Esophagus muscularis mucosa (tissue), 4 donors: ENCODE measurements around the gene GPR84. TPM values are rescaled to one million over a fixed set of nuclear protein-coding genes. Genes with fewer than 3 reads are reported as not detected.

ENCODE experiments used
- DNase-seq: peaks from one replicate; pipeline ENCODE4 v3.0.0-alpha.2; 2017; ENCODE audit errors: extremely low spot score
- H3K27ac ChIP-seq, 4 donors: fragments of 200-600 bp; sonication (generic); replicated peaks in 1 of 4; 1 replicate in 3 of 4; 2 replicates in 1 of 4; pipeline ENCODE4 v1.5.1; 2016 to 2019; ENCODE audit warnings: mild to moderate bottlenecking in 1 of 4
- H3K27me3 ChIP-seq, 4 donors: fragments of 200-600 bp; sonication (generic); one replicate each; pipeline versions ENCODE4 v1.5.1 to v1.6.0; 2016 to 2019
- H3K36me3 ChIP-seq, 4 donors: fragments of 200-600 bp; sonication (generic); one replicate each; pipeline ENCODE4 v1.5.1; 2016 to 2019
- H3K4me1 ChIP-seq, 4 donors: fragments of 200-600 bp; sonication (generic); one replicate each; pipeline ENCODE4 v1.5.1; 2016 to 2019
- H3K4me3 ChIP-seq, 4 donors: fragments of 200-600 bp; sonication (generic); 1 replicate in 2 of 4; 2 replicates in 2 of 4; pipeline ENCODE4 v1.5.1; 2016 to 2019; ENCODE audit warnings: mild to moderate bottlenecking in 4 of 4, moderate library complexity in 1 of 4
- H3K9me3 ChIP-seq, 4 donors: fragments of 200-600 bp; sonication (generic); 1 replicate in 3 of 4; 2 replicates in 1 of 4; pipeline ENCODE4 v1.5.1; 2016 to 2019
- EP300 ChIP-seq: sonication (generic); formaldehyde crosslinking; IDR thresholded peaks from one replicate; pipeline ENCODE4 v1.6.1; 2017; ENCODE audit warnings: antibody characterized with exemption
- POLR2A ChIP-seq: fragments of 450-650 bp; IDR thresholded peaks from one replicate; pipeline ENCODE4 v1.6.1; 2017; ENCODE audit warnings: antibody characterized with exemption, moderate library complexity, mild to moderate bottlenecking, low read depth
- POLR2AphosphoS5 ChIP-seq, 2 donors: sonication (generic); formaldehyde crosslinking; IDR thresholded peaks; one replicate each; pipeline ENCODE4 v1.6.1; 2017; ENCODE audit warnings: antibody characterized with exemption in 2 of 2
- WGBS: methylation state at CpG from one replicate; pipeline ENCODE4 v1.1.5; 2018; 5-methylcytosine and 5-hydroxymethylcytosine counted together
- intact Hi-C: fragments of 100-400 bp; cut with DNase I; formaldehyde crosslinking; loops from one replicate; pipeline ENCODE4 v1.15.1; 2023
- total RNA-seq, 4 donors: library from RNA; depleted of rRNA; stranded (reverse); fragments of >200 nt; gene quantifications; one replicate each; pipeline versions ENCODE4 v1.1.0 to v1.2.1, GENCODE V29; 2016
- TF ChIP-seq, protein P1 (sequence below), 3 experiments: fragments of 200-600 bp in 2 of 3; fragments of 450-650 bp in 1 of 3; sonication (generic) in 2 of 3; IDR thresholded peaks; one replicate each; pipeline ENCODE4 v1.5.1; 2017 to 2019; ENCODE audit warnings: antibody characterized with exemption in 3 of 3, mild to moderate bottlenecking in 2 of 3, moderate library complexity in 1 of 3

Gene GPR84
- total RNA-seq, 4 donors from 2014 or later, result 0.66 TPM; not detected in 3

DNA sequence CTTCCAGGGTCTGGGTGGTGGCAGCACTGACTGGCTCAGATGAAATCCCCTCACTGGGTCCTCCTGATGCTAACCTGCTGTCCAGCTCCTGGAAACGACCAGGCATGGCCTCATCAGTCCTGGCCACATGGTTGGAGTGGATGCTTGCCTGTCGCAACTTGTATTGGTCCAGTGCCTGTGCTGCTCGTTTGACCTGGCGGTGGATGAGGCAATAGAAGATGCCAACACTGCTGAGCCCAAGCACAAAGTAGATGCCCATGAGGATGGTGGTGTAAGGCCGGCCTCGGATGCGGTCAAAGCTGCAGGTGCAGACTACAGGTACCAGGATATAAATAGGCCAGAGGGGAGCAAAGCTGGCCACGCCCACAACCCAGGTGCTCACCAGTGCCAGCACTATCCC lies 1.2 kb downstream of the GPR84 start:
- TF ChIP-seq, protein P1, sequence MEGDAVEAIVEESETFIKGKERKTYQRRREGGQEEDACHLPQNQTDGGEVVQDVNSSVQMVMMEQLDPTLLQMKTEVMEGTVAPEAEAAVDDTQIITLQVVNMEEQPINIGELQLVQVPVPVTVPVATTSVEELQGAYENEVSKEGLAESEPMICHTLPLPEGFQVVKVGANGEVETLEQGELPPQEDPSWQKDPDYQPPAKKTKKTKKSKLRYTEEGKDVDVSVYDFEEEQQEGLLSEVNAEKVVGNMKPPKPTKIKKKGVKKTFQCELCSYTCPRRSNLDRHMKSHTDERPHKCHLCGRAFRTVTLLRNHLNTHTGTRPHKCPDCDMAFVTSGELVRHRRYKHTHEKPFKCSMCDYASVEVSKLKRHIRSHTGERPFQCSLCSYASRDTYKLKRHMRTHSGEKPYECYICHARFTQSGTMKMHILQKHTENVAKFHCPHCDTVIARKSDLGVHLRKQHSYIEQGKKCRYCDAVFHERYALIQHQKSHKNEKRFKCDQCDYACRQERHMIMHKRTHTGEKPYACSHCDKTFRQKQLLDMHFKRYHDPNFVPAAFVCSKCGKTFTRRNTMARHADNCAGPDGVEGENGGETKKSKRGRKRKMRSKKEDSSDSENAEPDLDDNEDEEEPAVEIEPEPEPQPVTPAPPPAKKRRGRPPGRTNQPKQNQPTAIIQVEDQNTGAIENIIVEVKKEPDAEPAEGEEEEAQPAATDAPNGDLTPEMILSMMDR (IDR thresholded peaks at IDR 0.05), result no peak
- TF ChIP-seq POLR2A, result no peak
- no peak for TF ChIP-seq POLR2AphosphoS5 (IDR thresholded peaks at IDR 0.05)
- TF ChIP-seq EP300, result no peak
- Histone ChIP-seq H3K36me3 (no peaks in the 10 kb centered on the region), H3K27ac (no peak overlapping the region), H3K9me3 (no peaks in the 10 kb centered on the region), H3K4me3 (no peak overlapping the region), H3K4me1 (peaks cover 17 to 26% (median 23%) of the 10 kb centered on the region in 4 donors), H3K27me3 (no peaks in the 10 kb centered on the region)
- no peak for DNase-seq
- WGBS, result 80% methylated on average over 8 of the region's 8 CpGs
- intact Hi-C loops, result loop anchor here (5.0 to 10.0 kb wide), 4 partner anchors 36 to 348 kb away; partner anchors contain the start of gene COPZ1

DNA sequence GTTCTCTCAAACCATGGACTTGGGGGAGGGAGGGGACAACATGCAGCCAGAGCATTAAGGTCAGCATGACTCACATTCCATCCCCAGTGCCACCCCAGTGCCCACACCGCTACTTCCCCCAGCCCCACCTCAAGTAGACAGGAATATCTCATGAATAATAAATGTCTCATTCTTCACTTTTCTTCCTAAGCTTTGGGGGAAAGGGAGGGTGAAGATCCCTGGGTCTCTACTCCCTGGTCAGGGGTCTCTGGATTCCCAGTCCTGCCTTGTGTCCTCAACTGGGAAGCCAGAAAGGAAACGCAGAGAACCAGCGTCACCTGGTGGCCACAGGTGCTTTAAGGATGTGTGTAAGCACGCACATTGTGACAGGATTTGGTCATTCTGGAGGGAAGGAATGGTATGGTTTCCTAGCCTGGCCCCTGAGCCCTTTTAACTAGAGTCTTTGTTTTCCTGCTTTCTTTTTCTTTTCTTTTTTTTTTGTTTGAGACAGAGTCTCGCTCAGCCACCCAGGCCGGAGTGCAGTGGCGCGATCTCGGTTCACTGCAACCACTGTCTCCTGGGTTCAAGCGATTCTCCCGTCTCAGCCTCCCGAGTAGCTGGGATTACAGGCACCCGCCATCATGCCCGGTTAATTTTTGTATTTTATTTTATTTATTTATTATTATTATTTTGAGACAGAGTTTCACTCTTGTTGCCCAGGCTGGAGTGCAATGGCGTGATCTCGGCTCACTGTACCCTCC lies 3.4 kb downstream of the GPR84 start:
- no peaks in the 10 kb centered on the region for H3K36me3 ChIP-seq
- H3K27me3 ChIP-seq, result no peaks in the 10 kb centered on the region
- 64% methylated on average over 16 of the region's 16 CpGs for WGBS
- DNase-seq, result no peak
- intact Hi-C loops, result loop anchor here (2.0 to 10.0 kb wide), 5 partner anchors 34 to 346 kb away; partner anchors contain the start of gene COPZ1
- TF ChIP-seq POLR2A (no peak), POLR2AphosphoS5 (IDR thresholded peaks at IDR 0.05) (peak in 1 of 2 donors; percentile 40), EP300 (no peak)
- TF ChIP-seq, protein P1 (IDR thresholded peaks at IDR 0.05), result peak; percentile 77 to 87 (median 83)
- H3K4me3 ChIP-seq, result no peak overlapping the region
- no peaks in the 10 kb centered on the region for H3K9me3 ChIP-seq
- H3K27ac ChIP-seq, result peak overlapping the region; percentile 88 to 92 (median 90)
- H3K4me1 ChIP-seq, result peaks cover 20 to 44% (median 42%) of the 10 kb centered on the region in 4 donors

DNA sequence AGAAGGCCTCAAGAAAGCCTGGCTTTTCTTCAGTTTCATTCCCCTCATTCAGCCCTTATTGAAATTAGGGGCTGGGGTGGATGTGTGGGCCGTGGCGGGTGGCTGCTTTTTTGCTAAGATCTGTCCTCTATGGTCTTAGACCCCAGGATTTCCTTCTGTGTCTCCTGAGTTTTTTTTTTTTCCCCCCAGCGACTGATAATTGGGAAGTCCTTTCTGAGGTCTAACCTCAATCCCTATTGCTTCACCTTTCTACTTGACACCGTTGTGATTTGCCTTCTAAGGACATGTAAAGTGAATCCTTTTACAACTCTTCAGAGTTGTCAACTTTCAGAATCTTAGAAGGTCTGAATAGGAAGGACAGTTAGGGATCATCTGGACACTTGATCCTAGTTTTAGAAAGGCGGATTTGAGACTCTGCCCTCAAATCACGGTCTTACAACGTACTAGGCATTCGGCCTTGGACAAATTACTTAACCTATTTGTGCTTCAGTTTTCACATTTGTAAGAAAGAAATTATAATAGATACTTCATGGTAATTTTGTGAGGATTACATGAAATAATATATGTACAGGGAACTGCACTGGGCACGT lies 4.4 kb downstream of the GPR84 start:
- intact Hi-C loops, result loop anchor here (2.0 to 10.0 kb wide), 5 partner anchors 33 to 345 kb away; partner anchors contain the start of gene COPZ1
- H3K4me3 ChIP-seq, result peak overlapping the region; percentile 54 to 74 (median 70)
- TF ChIP-seq, protein P1 (IDR thresholded peaks at IDR 0.05), result no peak
- TF ChIP-seq EP300, result no peak
- no peak for TF ChIP-seq POLR2AphosphoS5 (IDR thresholded peaks at IDR 0.05)
- TF ChIP-seq POLR2A, result no peak
- H3K27ac ChIP-seq, result peak overlapping the region; percentile 88 to 92 (median 90)
- 45% methylated on average over 9 of the region's 9 CpGs for WGBS
- no peak for DNase-seq
- no peaks in the 10 kb centered on the region for H3K9me3 ChIP-seq
- peaks cover 20 to 54% (median 49%) of the 10 kb centered on the region in 4 donors for H3K4me1 ChIP-seq
- no peaks in the 10 kb centered on the region for H3K36me3 ChIP-seq
- no peaks in the 10 kb centered on the region for H3K27me3 ChIP-seq

DNA sequence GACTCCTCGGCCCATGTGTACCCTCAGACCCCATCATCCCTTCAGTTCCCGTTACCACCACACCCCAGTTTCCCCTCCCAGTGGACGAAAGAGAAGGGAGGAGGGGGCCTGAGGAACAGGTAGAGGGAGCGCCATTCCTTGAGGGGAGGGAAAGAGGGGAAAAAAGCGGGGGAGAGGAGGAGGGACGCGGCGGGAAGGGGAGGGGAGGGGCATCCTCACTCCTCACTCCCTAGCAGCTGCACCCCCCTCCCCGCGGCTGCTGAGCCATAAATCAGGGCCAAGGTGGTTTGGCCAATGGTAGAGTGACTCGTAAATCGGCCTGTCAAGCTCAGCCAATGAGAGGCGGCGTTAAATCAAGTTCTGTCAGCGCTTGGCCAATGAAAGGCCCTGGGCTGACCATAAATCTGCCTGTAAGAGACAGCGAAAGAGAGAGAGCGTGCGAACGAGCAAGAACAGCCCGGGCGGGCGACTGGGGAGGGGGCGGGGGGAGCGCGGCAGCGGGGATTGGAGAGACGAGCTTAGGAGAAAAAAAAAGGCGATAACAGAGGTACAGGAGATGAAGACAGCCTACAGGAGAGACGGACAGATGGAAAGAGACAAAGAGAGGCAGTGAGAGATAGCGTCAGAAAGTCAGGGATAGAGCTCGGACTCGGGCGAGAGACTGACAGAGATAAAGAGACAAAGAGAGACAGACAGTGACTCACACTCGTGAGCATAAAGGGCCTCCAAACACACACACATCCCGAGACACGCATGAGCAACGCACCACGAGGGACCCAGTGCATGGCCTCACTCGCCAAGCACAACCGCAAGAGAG lies 5.1 kb downstream of the GPR84 start:
- TF ChIP-seq POLR2AphosphoS5 (IDR thresholded peaks at IDR 0.05), result peak; percentile 68 to 75
- TF ChIP-seq, protein P1 (IDR thresholded peaks at IDR 0.05), result no peak
- intact Hi-C loops, result no loop called here
- DNase-seq, result peak; percentile 100
- H3K36me3 ChIP-seq, result no peaks in the 10 kb centered on the region
- H3K9me3 ChIP-seq, result no peaks in the 10 kb centered on the region
- H3K27me3 ChIP-seq, result no peaks in the 10 kb centered on the region
- peaks cover 20 to 57% (median 49%) of the 10 kb centered on the region in 4 donors for H3K4me1 ChIP-seq
- peak overlapping the region; percentile 88 to 92 (median 90) for H3K27ac ChIP-seq
- H3K4me3 ChIP-seq, result peak overlapping the region; percentile 54 to 74 (median 70)
- under 1% methylated on average over 40 of the region's 40 CpGs for WGBS
